NK-92 (cell line): Measurements from ENCODE around the gene SIM2.

Experiments used
- DNase-seq: peaks from one replicate; lab custom pipeline; 2025; ENCODE audit not compliant: unreplicated experiment; lab: John Stamatoyannopoulos, UW

The SIM2 gene

DNA sequence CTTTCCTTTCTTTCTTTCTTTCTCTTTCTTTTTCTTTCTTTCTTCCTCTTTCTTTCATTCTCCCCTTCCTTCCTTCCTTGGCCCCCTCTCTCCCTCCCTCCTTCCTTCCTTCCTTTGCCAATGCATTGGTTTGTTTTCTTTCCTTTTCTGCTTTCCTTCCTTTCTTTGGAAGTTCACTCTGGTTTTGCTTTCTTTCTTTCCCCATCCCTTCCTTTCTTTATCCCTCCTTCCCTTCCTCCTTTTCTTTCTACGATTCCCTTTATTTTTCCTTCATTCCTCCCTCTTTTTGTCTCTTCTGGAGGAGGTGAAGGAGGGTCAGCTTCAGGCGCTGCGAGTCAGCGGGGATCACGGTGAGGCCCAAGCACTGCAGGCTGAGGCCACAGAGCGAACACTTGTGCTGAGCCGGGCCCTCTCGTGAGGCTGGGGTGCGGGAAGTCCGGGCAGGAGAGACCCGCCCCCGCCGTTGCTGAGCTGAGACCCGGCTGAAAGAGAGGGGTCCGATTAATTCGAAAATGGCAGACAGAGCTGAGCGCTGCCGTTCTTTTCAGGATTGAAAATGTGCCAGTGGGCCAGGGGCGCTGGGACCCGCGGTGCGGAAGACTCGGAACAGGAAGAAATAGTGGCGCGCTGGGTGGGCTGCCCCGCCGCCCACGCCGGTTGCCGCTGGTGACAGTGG lies 1.5 kb downstream of the SIM2 start:
- no peak for DNase-seq

GRCh38 chr21:36700971-36701755 lies 2.2 kb downstream of the SIM2 start:
- DNase-seq: no peak

- no peak for DNase-seq
Observed at GRCh38 chr21:36701756-36702621, 3.1 kb downstream of the SIM2 start.

- DNase-seq: no peak
Observed at GRCh38 chr21:36702622-36702968, 3.7 kb downstream of the SIM2 start.

- DNase-seq: no peak
Observed at GRCh38 chr21:36703123-36703522, 4.2 kb downstream of the SIM2 start.

DNA sequence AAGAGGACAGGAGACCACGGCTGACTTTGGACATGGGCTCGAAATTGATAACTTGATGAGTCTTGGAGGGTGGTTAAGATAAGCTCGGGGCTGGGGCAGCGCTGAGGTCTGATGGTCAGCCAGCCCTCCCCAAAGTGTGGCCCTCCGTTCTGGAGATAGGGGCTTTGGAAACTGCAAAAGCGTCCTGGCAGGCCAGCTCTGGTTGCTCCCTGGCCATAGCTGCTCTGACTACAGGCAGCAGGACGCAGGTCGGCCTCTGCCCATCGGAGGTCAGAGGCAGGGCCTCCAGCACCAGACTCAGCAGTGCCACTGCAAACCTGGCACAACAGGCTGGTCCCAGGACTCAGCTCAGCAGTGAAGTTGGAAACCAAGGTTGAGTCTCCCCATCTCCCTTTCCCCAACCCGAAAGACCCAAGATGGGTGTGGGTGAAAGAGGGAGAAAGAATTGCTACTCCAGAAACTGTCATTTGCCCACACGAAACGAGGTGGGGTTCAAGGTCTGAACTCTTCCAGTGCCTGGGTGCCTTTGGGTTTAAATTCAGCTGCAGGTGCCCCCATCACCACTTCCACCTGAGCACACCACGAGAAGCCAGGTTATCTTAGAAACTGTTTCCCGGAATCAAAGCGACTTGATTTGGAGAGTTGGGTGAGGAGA lies 4.8 kb downstream of the SIM2 start:
- DNase-seq: no peak

DNA sequence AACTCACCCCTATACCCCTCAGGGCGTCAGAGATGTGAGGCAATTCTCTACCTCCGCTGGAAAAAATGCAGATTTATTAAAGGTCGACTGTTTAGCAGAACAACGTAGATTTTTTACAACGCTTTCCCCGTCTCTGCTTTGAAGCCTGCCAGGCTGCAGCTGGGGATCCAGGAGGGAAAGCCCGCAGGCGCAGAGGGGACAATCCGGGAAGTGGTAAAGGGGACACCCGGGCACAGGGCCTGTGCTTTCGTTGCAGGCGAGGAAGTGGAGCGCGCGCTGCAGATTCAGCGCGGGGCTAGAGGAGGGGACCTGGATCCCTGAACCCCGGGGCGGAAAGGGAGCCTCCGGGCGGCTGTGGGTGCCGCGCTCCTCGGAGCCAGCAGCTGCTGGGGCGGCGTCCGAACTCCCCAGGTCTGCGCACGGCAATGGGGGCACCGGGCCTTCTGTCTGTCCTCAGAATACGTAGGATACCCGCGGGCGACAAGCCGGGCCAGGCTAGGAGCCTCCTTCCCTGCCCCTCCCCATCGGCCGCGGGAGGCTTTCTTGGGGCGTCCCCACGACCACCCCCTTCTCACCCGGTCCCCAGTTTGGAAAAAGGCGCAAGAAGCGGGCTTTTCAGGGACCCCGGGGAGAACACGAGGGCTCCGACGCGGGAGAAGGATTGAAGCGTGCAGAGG lies 5.5 kb downstream of the SIM2 start:
- no peak for DNase-seq

GRCh38 chr21:36704958-36705678 lies 6.2 kb downstream of the SIM2 start:
- DNase-seq: no peak

DNA sequence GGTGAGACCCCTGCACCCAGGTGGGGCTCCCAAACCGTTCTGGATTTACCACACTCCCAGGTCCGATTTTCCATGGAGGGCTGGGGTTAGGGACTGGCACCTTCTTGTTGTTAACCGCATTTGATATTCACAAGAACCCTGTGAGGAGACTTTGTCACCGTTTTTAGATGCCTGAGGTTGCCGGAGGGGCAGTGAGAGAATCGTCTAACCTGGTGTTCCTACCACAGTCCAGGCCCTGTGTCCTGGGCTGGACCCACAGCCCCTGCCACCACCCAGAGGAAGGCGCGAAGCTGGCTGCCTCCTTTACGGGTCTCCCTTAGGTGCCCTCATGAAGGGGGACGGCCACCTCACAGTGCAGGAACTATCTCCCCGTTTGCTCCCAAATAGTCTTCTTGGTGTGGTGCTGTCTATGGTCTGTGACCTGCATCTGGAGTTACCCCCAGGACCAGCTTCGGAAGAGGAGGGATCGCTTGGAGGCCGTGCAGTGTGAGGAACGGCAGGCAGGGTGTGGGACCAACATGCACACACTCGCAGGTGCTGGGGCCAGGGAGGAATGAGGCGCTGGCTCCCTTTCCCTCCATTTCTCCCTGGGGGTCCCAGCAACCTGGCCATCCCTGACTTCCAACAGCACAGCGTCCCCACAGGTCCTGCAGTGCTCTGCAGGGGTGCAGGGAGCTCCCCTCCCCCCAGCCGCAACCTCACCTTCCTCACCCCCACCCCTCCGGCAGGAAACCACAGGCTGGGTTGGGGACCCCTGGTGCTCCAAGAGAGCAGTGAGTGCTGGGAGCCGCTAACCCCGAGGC lies 7.0 kb downstream of the SIM2 start:
- DNase-seq: no peak

- no peak for DNase-seq
Observed at GRCh38 chr21:36706482-36706852, 7.6 kb downstream of the SIM2 start.

DNA sequence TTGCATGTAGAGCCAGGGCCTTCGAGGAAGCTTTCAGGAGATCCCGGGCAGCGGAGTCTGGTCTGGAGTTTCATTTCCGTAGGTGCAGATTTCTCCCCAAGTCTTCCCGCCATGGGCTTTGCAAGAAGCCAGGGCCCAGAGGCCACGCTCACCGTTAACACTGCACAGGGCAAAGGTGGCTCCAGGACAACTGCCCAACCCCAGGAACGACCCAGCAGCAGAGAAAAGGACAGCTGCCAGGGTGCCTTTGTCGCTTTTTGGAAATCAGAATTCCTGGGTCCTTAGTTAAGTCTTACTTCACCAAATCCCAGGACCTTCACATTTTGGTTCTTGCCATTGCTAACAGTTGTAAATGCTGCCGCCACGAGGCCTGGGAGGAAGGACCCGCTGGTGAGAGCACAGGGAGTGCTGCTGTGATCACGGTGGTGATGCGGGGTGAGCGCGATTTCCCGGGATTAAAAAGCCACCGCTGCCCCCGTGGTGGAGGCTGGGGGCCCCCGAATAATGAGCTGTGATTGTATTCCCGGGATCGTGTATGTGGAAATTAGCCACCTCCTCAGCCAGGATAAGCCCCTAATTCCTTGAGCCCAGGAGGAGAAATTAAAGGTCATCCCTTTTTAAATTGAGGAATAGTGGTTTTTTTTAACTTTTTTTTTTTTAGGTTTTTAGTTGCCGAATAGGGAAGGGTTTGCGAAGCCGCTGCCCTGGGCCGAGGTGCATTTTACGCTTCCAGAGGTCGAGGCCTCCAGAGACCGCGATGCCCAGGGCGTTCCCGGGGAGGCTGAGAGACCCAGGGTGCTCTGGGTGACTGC lies 8.2 kb downstream of the SIM2 start:
- DNase-seq: no peak

DNA sequence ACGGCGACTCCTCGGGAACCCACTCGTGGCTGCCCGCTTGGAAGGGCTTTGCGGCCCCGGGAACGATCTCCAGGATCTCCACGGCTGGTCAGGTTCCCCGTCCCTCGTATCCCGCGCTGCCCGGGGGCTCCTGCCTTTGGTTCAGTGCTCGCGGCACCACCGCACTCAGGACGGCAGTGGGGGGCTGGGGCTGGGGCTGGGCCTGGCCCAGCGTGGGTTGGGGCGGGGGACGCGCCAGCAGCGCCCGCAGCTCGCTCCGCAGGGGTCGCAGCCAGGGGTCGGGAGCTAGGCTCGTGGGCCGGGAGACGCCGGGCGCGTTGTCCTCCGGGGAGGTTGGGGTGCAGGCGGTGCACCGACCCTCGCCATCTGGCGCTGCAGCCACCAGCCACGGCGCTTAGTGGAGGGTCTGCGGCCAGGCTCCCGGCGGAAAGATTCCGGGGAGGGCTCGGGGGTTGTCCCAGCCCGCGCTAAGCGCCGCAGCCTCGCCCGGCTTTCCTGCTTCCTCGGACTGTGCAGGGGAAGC lies 8.9 kb downstream of the SIM2 start:
- no peak for DNase-seq

- DNase-seq: no peak
Observed at GRCh38 chr21:36708286-36709029, 9.5 kb downstream of the SIM2 start.

- no peak for DNase-seq
Observed at GRCh38 chr21:36709030-36709867, 10.3 kb downstream of the SIM2 start.

DNA sequence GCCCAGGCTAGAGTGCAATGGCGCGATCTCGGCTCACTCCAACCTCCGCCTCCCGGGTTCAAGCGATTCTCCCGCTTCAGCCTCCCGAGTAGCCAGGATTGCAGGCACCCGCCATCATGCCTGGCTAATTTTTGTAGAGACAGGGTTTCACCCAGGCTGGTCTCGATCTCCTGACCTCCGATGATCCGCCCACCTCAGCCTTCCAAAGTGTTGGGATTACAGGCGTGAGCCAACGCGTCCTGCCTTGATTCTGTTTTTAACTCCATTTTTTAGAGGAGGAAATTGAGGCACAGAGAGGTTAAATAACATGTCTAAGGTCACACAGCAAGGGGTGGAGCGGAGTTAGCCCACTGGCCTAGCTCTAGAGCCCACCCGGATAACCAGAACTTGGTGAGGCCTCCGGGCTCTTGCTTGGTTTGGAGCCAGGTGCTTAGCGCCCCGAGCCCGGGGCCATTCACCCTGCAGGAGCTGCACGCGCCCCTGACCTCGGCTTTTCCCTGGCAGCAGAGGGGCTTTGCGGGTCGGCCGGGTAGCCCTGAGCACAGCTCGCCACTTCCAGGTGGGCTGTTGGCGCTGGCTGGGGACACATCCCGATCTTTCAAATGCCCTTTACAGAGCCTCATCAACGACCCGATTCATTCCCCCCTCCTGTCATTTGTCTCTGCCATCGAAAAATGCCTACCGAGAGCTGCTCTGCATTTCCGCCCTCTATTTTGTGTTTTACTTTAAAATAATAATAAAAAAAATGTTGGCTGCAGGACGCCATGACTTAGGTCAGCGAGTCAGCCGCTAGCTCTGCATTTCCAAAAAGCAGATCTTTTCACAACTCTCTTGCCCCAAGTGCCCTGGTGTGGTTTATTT lies 11.2 kb downstream of the SIM2 start:
- DNase-seq: no peak

- DNase-seq: no peak
Observed at GRCh38 chr21:36710729-36711048, 11.8 kb downstream of the SIM2 start.
